ENCODE measurements around the gene SOS1.

DNA sequence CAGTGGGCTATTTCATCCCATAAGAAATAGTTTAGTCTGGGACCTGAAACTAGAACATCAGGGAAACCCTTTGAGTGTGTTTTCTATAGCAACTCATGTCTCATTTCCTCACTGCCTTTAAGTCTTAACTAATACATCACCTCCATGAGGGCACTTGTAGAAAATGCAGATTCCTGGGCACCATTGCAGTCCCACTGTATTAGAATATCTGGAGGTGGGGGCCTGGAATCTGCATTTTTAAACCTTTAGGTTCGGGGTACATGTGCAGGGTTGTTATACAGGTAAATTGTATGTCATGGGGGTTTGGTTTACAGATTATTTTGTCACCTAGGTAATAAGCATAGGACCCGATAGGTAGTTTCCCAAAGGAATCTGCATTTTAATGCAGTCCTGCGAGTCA lies 143.8 kb downstream of the SOS1 start:
- TF ChIP-seq, protein P1, sequence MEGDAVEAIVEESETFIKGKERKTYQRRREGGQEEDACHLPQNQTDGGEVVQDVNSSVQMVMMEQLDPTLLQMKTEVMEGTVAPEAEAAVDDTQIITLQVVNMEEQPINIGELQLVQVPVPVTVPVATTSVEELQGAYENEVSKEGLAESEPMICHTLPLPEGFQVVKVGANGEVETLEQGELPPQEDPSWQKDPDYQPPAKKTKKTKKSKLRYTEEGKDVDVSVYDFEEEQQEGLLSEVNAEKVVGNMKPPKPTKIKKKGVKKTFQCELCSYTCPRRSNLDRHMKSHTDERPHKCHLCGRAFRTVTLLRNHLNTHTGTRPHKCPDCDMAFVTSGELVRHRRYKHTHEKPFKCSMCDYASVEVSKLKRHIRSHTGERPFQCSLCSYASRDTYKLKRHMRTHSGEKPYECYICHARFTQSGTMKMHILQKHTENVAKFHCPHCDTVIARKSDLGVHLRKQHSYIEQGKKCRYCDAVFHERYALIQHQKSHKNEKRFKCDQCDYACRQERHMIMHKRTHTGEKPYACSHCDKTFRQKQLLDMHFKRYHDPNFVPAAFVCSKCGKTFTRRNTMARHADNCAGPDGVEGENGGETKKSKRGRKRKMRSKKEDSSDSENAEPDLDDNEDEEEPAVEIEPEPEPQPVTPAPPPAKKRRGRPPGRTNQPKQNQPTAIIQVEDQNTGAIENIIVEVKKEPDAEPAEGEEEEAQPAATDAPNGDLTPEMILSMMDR (IDR thresholded peaks at IDR 0.05), result no peak
- no peak for TF ChIP-seq POLR2A (IDR thresholded peaks at IDR 0.05)

Data from Peyer's patch (tissue), 4 donors.